ENCODE results near the gene RELA. TPM values are rescaled to one million over a fixed set of nuclear protein-coding genes. Genes with fewer than 3 reads are reported as not detected.

The RELA gene
- total and polyA plus RNA-seq, 8 donors, result 29.8 to 46.6 (median 35.4) TPM

DNA sequence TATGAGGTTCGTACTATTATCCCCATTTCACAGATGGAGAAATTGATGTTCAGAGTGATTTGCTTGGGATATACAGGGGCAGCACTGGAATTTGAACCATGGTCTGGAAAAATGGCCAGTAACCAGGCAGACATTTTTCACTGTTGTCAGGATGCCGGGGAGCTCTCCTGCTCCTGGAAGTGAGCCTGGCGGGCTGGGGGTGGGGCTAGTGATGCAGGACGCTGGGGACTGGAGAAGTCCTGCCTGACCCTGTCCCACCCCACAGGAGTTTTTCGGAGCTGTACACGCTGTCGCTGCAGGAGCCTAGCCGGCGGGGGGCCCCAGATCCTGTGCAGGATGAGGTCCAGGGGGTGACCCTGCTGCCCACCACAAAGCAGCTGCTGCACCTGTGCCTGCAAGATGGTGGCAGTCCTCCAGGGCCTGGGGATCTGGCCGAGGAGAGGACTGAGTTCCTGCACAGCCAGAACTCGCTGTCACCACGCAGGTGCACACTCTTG lies 13.7 kb downstream of the RELA start:
- no peak for ATAC-seq
- H3K9me3 ChIP-seq, result no peaks in the 10 kb centered on the region
- no peaks in the 10 kb centered on the region for H3K36me3 ChIP-seq
- H3K27ac ChIP-seq, result no peak overlapping the region
- intact Hi-C loops (cut with DNase I), result no loop called here
- DNase-seq, result peak in 3 of 6 donors; percentile 42 to 77 (median 63)
- no peaks in the 10 kb centered on the region for H3K27me3 ChIP-seq
- H3K4me1 ChIP-seq, result peaks cover 11 to 14% (median 11%) of the 10 kb centered on the region in 3 donors
- no peak overlapping the region for H3K4me3 ChIP-seq
- WGBS, 2 donors, result 66 to 72% methylated on average over 12 of the region's 12 CpGs
- TF ChIP-seq, protein P1, sequence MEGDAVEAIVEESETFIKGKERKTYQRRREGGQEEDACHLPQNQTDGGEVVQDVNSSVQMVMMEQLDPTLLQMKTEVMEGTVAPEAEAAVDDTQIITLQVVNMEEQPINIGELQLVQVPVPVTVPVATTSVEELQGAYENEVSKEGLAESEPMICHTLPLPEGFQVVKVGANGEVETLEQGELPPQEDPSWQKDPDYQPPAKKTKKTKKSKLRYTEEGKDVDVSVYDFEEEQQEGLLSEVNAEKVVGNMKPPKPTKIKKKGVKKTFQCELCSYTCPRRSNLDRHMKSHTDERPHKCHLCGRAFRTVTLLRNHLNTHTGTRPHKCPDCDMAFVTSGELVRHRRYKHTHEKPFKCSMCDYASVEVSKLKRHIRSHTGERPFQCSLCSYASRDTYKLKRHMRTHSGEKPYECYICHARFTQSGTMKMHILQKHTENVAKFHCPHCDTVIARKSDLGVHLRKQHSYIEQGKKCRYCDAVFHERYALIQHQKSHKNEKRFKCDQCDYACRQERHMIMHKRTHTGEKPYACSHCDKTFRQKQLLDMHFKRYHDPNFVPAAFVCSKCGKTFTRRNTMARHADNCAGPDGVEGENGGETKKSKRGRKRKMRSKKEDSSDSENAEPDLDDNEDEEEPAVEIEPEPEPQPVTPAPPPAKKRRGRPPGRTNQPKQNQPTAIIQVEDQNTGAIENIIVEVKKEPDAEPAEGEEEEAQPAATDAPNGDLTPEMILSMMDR (IDR thresholded peaks at IDR 0.05), result no peak
- FAIRE-seq, result no peak

DNA sequence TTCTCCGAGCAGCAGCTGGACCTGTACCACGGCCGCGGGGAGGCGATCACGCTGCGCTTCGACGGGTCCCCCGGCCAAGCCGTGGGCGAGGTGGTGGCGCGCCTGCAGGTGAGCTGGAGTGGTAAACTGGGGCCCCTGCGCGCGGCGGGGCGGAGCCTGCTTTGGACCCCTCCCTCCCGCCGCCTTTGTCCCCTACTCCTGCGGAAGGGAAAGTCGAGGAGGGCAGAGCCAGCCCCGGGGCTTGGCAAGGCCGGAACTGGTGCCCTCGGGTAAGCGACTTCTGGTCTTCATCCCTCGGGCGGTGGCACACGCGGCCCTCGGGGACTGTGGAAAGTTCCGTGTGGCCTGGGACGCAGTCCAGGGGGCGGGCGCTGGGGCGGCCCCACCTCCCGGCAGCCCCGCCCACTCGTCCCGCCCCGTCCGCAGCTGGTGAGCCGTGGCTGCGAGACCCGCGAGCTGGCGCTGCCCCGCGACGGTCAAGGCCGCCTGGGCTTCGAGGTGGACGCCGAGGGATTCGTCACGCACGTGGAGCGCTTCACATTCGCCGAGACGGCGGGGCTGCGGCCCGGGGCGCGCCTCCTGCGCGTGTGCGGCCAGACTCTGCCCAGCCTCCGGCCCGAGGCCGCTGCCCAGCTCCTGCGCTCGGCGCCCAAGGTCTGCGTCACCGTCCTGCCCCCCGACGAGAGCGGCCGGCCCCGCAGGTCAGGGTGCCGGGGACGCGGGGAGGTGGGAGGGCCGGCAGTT lies 15.6 kb downstream of the RELA start:
- 19 to 28% methylated on average over 59 to 87 of the region's 87 CpGs for WGBS, 2 donors
- Histone ChIP-seq H3K4me1 (peaks cover 0 to 2% (median 0%) of the 10 kb centered on the region in 3 donors), H3K36me3 (no peaks in the 10 kb centered on the region), H3K4me3 (peak overlapping the region; percentile 23 to 56 (median 34)), H3K9me3 (no peaks in the 10 kb centered on the region), H3K27me3 (no peaks in the 10 kb centered on the region), H3K27ac (no peak overlapping the region)
- TF ChIP-seq, protein P1 (IDR thresholded peaks at IDR 0.05), result no peak
- DNase-seq (peak; percentile 55 to 87 (median 76)), FAIRE-seq (no peak), ATAC-seq (peak; percentile 72 to 88 (median 78))
- intact Hi-C loops (cut with DNase I), result no loop called here

DNA sequence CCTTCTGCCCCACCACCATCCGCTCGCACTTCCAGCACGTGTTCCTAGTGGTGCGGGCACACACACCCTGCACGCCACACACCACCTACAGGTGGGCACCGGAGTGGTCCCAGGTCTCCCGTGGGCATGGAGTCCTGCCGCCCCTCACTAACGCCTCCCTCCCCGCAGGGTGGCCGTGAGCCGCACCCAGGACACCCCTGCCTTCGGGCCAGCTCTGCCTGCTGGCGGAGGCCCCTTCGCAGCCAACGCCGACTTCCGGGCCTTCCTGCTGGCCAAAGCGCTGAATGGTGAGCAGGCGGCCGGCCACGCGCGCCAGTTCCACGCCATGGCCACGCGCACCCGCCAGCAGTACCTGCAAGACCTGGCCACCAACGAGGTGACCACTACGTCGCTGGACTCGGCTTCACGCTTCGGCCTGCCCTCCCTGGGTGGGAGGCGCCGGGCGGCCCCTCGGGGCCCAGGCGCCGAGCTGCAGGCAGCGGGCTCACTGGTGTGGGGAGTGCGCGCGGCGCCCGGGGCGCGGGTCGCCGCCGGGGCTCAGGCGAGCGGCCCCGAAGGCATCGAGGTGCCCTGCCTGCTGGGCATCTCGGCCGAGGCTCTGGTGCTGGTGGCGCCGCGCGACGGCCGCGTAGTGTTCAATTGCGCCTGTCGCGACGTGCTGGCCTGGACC lies 16.3 kb downstream of the RELA start:
- Histone ChIP-seq H3K36me3 (no peaks in the 10 kb centered on the region), H3K4me3 (peak overlapping the region in 2 of 4 donors; percentile 41 to 56)
- peak in 3 of 6 donors; percentile 41 to 76 (median 53) for DNase-seq

DNA sequence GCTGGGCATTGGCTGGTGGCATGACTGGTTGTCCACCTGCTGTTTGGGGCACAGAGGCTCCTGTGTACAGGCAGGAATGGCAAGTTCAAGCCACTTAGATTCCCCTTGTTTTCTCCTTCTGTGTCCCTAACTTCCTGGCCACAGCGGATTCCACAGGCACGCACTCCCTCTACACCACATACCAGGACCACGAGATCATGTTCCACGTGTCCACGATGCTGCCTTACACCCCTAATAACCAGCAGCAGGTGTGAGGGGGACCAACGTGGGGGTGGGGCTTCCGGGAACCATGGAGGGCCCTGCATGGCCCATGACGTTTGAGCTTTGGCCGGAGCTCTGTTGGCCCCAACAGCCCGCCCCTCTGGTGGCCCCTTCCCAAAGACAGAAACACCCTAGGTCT lies 17.0 kb downstream of the RELA start:
- DNase-seq (peak in 1 of 6 donors; percentile 26), FAIRE-seq (no peak), ATAC-seq (no peak)
- WGBS, 2 donors, result 75 to 81% methylated on average over 10 of the region's 10 CpGs
- Histone ChIP-seq H3K4me3 (no peak overlapping the region), H3K27ac (no peak overlapping the region), H3K4me1 (no peaks in the 10 kb centered on the region), H3K36me3 (no peaks in the 10 kb centered on the region), H3K27me3 (no peaks in the 10 kb centered on the region), H3K9me3 (no peaks in the 10 kb centered on the region)
- intact Hi-C loops (cut with DNase I), result no loop called here
- TF ChIP-seq, protein P1 (IDR thresholded peaks at IDR 0.05), result no peak

More for the DNA sequence above, 16.3 kb downstream of the RELA start:
- Histone ChIP-seq H3K4me1 (no peaks in the 10 kb centered on the region), H3K27ac (no peak overlapping the region), H3K9me3 (no peaks in the 10 kb centered on the region), H3K27me3 (no peaks in the 10 kb centered on the region)
- 71 to 75% methylated on average over 61 to 68 of the region's 68 CpGs for WGBS, 2 donors
- ATAC-seq (no peak), FAIRE-seq (no peak)
- intact Hi-C loops (cut with DNase I), result no loop called here
- TF ChIP-seq, protein P1 (IDR thresholded peaks at IDR 0.05), result no peak

All from pancreas (tissue), 10 donors.